A549 treated with AZD2906 at 1 μM for 4 hours (cell line): Measurements from ENCODE around the gene UBE3B. TPM values are rescaled to one million over a fixed set of nuclear protein-coding genes. Genes with fewer than 3 reads are reported as not detected.

Experiments used
- total RNA-seq: library from RNA; stranded (reverse); fragments of 200-300 nt; extraction: Qiagen RNA extraction; gene quantifications from 5 replicates; pipeline ENCODE4 v1.2.3, GENCODE V29; 2022

Gene UBE3B, protein sequence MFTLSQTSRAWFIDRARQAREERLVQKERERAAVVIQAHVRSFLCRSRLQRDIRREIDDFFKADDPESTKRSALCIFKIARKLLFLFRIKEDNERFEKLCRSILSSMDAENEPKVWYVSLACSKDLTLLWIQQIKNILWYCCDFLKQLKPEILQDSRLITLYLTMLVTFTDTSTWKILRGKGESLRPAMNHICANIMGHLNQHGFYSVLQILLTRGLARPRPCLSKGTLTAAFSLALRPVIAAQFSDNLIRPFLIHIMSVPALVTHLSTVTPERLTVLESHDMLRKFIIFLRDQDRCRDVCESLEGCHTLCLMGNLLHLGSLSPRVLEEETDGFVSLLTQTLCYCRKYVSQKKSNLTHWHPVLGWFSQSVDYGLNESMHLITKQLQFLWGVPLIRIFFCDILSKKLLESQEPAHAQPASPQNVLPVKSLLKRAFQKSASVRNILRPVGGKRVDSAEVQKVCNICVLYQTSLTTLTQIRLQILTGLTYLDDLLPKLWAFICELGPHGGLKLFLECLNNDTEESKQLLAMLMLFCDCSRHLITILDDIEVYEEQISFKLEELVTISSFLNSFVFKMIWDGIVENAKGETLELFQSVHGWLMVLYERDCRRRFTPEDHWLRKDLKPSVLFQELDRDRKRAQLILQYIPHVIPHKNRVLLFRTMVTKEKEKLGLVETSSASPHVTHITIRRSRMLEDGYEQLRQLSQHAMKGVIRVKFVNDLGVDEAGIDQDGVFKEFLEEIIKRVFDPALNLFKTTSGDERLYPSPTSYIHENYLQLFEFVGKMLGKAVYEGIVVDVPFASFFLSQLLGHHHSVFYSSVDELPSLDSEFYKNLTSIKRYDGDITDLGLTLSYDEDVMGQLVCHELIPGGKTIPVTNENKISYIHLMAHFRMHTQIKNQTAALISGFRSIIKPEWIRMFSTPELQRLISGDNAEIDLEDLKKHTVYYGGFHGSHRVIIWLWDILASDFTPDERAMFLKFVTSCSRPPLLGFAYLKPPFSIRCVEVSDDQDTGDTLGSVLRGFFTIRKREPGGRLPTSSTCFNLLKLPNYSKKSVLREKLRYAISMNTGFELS
- 12.7 to 14.6 TPM (median 13.7 TPM) in 5 replicates for total RNA-seq

DNA sequence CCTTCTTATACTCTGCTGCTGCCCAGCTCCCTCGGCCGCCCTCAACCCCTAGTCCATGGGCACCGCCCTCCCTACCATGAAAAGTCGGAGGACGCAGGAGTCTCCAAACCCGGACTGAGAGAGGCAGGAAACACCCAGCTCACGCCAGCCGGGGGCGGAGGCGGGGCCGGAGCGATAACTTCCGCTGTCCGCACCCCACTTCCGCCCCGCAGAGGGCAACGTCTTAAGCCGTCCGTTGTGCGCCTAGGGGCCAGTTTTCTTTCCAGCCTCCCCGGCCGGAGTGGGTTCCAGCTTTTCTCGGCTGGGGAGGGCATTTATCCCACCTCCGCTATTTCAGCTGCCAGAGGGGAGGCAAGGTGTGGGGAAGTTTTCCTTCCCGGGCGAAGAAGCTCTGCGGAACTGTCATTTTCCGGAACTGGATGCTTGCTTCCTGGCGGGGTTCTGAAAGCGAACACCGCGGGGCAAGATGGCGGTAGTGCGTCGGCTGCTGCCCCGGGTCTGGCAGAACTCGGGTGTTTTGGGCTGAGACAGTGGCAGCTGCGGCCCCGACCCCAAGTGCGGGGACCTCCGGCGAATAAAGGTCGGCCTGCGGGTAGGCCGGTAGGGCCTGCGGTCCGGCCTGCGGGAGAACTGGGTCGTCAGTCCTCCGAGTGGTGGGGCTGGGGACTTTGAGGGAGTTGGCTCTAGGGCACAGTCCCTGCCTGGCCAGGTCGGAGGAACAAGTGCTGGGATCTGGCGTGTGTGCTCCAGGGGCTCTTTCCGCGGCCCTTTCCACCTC lies at the start of gene UBE3B, which contains the start of gene KCTD10:
Gene UBE3B, plus strand, starts transcription at position 450 of the 778 bp plus-strand sequence. CDS start 5,918 bp downstream, outside the sequence.
Gene KCTD10, minus strand, starts transcription at position 116 of the 778 bp plus-strand sequence. Its CDS starts 38 bp downstream, at position 78.

DNA sequence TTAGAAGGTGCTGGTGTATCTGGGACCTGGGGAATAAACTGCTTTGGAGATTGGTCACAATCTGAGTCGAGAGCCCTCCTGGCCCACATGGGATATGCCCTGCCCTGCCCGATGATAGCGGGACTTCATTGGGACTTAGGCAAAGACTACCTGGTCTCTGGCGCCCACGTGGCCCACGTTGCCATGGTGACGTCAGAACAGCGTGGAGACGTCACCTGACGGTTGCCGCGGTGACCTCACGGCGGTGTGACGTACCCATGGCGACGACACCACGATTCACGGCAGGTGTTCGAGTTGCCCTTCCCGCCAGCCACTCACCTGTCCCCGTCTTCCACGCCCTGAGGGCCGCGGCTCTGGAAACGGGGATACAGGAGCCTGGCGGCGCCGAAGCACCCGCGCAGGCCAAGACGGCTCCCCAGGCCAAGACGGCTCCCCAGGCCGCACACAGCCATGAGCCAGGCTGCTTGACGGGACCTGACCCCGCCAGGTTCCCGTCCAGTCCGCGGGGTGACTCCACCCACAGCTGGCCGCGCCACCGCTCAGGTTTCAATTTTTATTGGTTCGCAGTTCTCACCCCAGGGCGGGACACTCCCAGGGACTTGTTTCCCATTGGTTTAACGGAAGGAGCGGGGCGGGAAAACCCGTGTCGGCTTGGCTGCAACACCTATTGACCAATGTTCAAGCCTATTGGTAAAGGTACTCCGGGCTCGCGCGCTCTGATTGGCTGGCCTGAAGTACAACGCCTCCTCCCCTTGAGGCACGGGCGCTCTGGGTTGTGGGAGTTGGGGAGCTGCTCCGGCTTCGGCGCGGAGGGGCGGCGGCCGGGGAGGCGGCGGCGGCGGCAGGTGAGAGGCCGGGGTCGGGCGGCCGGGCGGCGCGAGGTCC lies 95.8 kb downstream of the UBE3B start, which contains the start of the genes MMAB and MVK:
Gene MMAB, minus strand, starts transcription at position 476 of the 885 bp plus-strand sequence. Its CDS starts 24 bp downstream, at position 452.
Gene MVK, plus strand, starts transcription at position 766 of the 885 bp plus-strand sequence. CDS start 1,029 bp downstream, outside the sequence.

Other genes starting within 250 kb of the UBE3B start
- 0.04 to 0.11 TPM (median 0.07 TPM) in 5 replicates for gene FOXN4, start 168.3 kb upstream of the UBE3B start, total RNA-seq
- gene MYO1H, start 129.7 kb upstream of the UBE3B start, total RNA-seq, result not detected in 5 replicates
- gene KCTD10, start 334 bp upstream of the UBE3B start, total RNA-seq, result 43.0 to 66.5 TPM (median 44.9 TPM) in 5 replicates
- gene MMAB, start 95.9 kb downstream of the UBE3B start, total RNA-seq, result 27.4 to 30.7 TPM (median 29.1 TPM) in 5 replicates
- 6.4 to 9.3 TPM (median 7.9 TPM) in 5 replicates for gene MVK, start 96.2 kb downstream of the UBE3B start, total RNA-seq
- gene FAM222A, start 236.2 kb downstream of the UBE3B start, total RNA-seq, result 3.4 to 5.7 TPM (median 4.6 TPM) in 5 replicates